HG02798 (cell line): ENCODE measurements around the gene STRAP.
A peak's percentile ranks its signal among the peaks of the same experiment; 100 is the strongest.
"Not testable (repeated sequence)": the region's sequence is repeated elsewhere in the genome, so short reads cannot be mapped to it uniquely, and the experiment has no call there.

Experiments used
- ATAC-seq: cut with Tn5 transposase; IDR thresholded peaks from one replicate; pipeline ENCODE4 v1.9.1; 2021; ENCODE audit warnings: mild to moderate bottlenecking; ENCODE audit not compliant: unreplicated experiment, poor library complexity

STRAP gene

DNA sequence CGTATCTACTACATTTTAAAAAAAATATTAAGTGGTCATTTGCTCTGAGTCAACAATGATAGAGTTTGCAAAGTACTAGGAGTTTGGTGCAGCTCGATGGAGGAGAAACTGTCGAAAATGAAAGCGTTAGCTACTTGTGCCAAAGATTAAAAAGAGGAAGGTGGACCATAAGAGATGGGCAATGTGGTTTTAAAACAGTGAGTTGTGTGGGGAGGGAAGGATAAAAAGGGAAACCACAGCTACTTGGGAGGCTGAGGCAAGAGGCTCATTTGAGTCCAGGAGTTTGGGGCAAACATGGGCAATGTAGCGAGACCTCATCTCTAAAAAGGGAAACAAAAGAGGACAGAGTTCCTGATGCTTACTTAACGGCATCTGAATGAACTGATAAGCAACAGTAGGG is 18.2 kb upstream of the STRAP start:
- peak; percentile 86 for ATAC-seq

DNA sequence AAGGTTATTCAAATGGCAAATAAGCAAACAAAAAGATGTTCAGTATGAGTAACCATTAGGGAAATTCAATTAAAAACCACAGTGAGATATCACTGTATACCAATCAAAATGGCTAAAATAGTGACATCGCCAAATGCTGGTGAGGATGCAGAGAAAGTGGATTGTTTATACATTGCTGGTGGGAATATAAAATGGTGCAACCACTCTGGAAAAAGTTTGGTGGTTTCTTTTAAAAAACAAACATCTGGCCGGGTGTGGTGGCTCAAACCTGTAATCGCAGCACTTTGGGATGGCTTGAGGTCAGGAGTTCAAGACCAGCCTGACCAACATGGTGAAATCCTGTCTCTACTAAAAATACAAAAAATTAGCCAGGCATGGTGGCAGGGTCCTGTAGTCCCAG is 14.0 kb upstream of the STRAP start:
- ATAC-seq = no peak

GRCh38 chr12:15873556-15873955 is 8.6 kb upstream of the STRAP start:
- ATAC-seq = no peak

DNA sequence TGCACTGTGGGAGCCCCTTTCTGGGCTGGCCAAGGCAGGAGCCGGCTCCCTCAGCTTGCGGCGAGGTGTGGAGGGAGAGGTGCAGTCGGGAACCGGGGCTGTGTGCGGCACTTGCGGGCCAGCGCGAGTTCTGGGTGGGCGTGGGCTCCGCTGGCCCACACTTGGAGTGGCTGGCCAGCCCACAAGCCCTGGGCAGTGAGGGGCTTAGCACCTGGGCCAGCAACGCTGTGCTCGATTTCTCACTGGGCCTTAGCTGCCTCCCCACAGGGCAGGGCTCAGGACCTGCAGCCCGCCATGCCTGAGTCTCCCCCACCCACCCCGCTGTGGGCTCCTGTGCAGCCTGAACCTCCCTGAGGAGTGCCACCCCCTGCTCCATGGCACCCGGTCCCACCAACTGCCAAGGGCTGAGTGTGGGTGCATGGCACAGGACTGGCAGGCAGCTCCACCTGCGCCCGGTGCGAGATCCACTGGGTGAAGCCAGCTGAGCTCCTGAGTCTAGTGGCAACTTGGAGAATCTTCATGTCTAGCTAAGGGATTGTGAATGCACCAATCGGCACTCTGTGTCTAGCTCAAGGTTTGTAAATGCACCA is 7.5 kb upstream of the STRAP start:
- not testable (repeated sequence) for ATAC-seq

DNA sequence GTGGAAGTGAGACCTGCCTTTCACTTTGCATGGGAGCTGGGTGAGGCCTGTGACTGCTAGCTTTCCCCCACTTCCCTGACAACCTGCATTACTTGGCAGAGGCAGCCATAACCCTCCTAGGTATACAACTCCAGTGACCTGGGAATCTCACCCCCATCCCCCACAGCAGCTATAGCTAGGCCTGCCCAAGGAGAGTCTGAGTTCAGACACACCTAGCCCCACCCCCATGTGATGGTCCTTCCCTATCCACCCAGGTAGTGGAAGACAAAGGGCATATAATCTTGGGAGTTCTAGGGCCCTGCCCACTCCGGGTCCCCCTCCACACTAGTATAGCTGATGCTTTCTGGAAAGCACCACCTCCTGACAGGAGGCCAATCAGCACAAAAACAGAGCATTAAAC is 6.3 kb upstream of the STRAP start:
- ATAC-seq = no peak

DNA sequence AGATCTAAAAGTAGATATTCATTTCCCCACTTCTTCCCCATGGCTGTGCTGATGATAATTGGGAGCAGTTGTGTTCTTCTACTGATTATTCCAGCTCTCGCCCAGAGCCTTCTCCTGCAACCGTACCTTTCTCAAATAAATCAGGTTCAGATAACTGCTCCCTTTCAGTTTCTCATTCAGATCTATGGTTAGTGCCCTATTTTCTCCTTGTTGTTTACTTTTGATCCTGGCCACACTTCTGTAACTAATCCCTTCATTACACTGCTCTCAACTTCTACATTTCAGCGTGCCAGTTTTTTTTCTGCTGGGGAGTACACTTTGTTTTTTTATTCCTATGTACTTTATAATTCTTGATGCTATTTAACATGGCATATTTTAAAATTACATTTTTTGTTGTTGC is 2.8 kb upstream of the STRAP start:
- no peak for ATAC-seq

- no peak for ATAC-seq
These were observed 1.5 kb upstream of the STRAP start for GRCh38 chr12:15880721-15881120.

GRCh38 chr12:15883536-15883935 is 1.3 kb downstream of the STRAP start:
- no peak for ATAC-seq

- no peak for ATAC-seq
These were observed 4.3 kb downstream of the STRAP start for GRCh38 chr12:15886372-15887042.

- no peak for ATAC-seq
These were observed 5.0 kb downstream of the STRAP start for GRCh38 chr12:15887043-15887817.

DNA sequence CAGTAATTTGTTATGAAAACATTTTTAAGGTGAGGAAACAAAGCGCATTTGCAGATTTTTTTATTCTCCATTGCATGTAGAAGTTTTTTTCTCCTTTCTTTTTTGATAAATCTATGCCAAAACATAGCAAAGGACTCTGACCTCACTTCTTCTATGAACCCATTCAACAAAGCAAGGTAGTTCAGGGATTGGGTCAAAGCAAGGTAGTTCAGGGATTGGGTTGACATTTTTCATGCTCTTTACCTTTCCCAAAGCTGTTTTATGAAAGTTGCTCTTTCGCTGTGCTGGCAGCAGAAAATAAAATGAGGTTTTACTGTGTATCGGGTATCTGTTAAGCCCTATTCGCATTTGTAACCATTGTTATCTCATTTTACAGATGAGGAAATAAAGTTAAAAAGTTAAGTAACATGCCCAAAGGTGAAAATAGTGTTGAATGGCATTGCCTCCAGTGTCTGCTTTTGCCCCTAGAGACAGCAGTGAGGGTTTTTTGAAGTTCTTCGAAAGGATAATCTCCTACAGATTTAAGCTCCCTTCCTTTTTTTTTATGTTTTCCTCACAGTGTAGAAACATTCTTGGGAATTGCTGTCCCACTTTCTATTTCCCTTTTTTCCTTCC is 10.6 kb downstream of the STRAP start:
- no peak for ATAC-seq

GRCh38 chr12:15893260-15893659 is 11.1 kb downstream of the STRAP start:
- ATAC-seq = no peak

GRCh38 chr12:15896867-15897266 is 14.7 kb downstream of the STRAP start:
- ATAC-seq = no peak

DNA sequence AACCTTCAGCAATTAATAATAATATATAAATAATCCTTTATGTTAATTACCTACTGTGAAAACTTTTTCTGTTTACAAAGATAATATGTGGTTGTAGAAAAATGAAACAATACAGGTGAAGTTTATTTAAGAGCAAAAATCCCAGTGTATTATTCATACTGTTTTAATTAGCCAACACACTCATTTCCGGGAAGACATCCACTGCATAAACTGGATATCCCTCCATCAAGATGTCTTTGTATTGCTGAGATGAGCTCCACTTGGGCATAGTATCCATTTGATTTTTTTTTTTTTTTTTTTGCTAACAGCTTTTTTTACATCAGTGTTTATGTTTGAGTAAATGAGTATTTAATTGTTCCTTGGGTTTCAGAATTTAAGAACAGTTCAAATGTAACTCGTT is 15.2 kb downstream of the STRAP start:
- ATAC-seq = no peak

DNA sequence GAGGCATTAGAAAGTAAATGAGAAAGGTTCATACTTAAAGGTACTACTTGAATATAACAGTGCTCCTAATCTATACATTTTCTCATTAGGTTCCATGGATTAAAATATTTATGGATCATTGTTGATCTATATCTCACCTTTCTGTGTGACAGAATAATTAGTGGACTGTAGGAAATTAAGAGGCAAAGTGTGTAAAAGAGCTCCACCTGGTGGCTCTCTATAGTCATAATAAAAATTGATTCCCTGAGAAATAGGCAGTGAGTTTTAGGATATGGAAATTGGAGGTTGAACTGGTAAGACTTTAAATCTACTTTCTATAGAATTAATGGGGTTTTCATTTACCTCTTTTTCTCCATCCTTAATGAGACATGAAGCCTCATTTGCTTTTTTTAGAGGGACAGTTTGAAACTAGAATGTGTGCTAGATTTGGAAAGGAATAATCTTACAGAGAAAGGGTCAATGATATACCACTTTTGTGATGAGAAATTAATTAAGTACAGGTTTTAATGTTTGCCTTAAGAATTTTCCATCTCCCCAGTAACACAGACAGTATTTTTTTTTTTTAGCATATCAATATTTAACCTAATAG is 17.2 kb downstream of the STRAP start:
- no peak for ATAC-seq

DNA sequence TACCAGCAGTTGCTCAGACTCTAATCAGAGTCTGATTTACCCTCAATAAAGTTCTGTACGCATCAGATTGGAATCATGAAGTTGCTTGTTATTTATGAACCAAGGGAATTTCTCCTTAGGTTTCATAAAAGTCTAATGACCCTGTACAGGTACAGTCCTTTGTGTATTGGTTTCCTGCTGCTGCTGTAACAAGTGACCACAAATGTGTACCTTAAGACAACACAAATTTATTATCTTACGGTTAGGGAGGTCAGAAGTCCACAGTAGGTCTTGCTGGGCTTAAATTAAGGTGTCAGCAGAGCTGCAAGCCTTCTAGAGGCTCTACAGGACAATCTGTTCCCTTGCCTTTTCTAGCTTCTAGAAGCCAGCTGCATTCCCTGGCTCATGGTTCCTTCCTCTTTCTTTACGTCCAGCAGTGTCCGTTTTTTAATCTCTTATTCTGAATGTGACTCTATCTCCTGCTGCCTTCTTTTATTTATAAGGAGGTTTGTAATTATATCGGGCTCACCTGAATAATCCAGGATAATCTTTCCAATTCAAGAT is 22.3 kb downstream of the STRAP start:
- no peak for ATAC-seq

GRCh38 chr12:15910468-15910863 is 28.3 kb downstream of the STRAP start:
- no peak for ATAC-seq

- ATAC-seq = peak; percentile 97
These were observed 28.9 kb downstream of the STRAP start, which contains the start of gene DERA for GRCh38 chr12:15910864-15911721. DERA (plus strand) TSS chr12:15911332; CDS start chr12:15911384, 52 bp downstream.

GRCh38 chr12:15911931-15912330 is 29.7 kb downstream of the STRAP start:
- ATAC-seq = not testable (repeated sequence)
